SK-N-SH treated with all-trans-retinoic acid at 6 μM for 48 hours (cell line): ENCODE measurements around the gene ATP2B1.

Experiments
- ATAC-seq: fragments of 200-7000 bp; cut with Tn5 transposase; 3 replicates; pipeline ENCODE4 v1.9.1; 2020; ENCODE audit warnings: mild to moderate bottlenecking, moderate library complexity
- ARNTL ChIP-seq: fragments of 450-650 bp; formaldehyde crosslinking; IDR thresholded peaks from 2 replicates; pipeline ENCODE4 v1.5.0; 2020; ENCODE audit warnings: low read depth, mild to moderate bottlenecking, moderate library complexity, borderline replicate concordance
- BACH2 ChIP-seq: fragments of 250-450 bp; sonication (Bioruptor Pico); IDR thresholded peaks from 2 replicates; pipeline ENCODE4 v1.9.0; 2021; ENCODE audit warnings: mild to moderate bottlenecking, borderline replicate concordance
- CSDC2 ChIP-seq: fragments of 250-450 bp; sonication (Bioruptor Pico); IDR thresholded peaks from 2 replicates; pipeline ENCODE4 v1.5.0; 2020; ENCODE audit warnings: mild to moderate bottlenecking, moderate library complexity
- ESRRG ChIP-seq: fragments of 250-450 bp; sonication (Bioruptor Pico); IDR thresholded peaks from 2 replicates; pipeline ENCODE4 v1.6.1; 2021; ENCODE audit warnings: mild to moderate bottlenecking
- GLIS3 ChIP-seq: fragments of 250-450 bp; sonication (Bioruptor Pico); IDR thresholded peaks from 2 replicates; pipeline ENCODE4 v1.5.0; 2020; ENCODE audit warnings: mild to moderate bottlenecking, moderate library complexity
- ISL1 ChIP-seq: fragments of 250-450 bp; sonication (Bioruptor Pico); IDR thresholded peaks from 2 replicates; pipeline ENCODE4 v2.1.2; 2022; ENCODE audit warnings: mild to moderate bottlenecking, moderate library complexity
- OSR1 ChIP-seq: fragments of 250-450 bp; sonication (Bioruptor Pico); IDR thresholded peaks from 2 replicates; pipeline ENCODE4 v1.8.0; 2022; ENCODE audit warnings: moderate library complexity, mild to moderate bottlenecking, inconsistent platforms
- PPARA ChIP-seq: fragments of 250-450 bp; sonication (Bioruptor Pico); IDR thresholded peaks from 2 replicates; pipeline ENCODE4 v1.5.0; 2020; ENCODE audit warnings: mild to moderate bottlenecking, borderline replicate concordance
- RARB ChIP-seq: fragments of 250-450 bp; sonication (Bioruptor Pico); IDR thresholded peaks from 2 replicates; pipeline ENCODE4 v1.8.0; 2021; ENCODE audit warnings: mild to moderate bottlenecking, moderate library complexity
- SNAI2 ChIP-seq: fragments of 250-450 bp; sonication (Bioruptor Pico); IDR thresholded peaks from 2 replicates; pipeline ENCODE4 v1.5.0; 2020; ENCODE audit warnings: mild to moderate bottlenecking, moderate library complexity
- TCF4 ChIP-seq: fragments of 250-450 bp; sonication (Bioruptor Pico); IDR thresholded peaks from 2 replicates; pipeline ENCODE4 v1.8.0; 2021; ENCODE audit warnings: mild to moderate bottlenecking, moderate library complexity, borderline replicate concordance
- TOX ChIP-seq: fragments of 250-450 bp; sonication (Bioruptor Pico); IDR thresholded peaks from 2 replicates; pipeline ENCODE4 v1.8.0; 2021; ENCODE audit warnings: mild to moderate bottlenecking, moderate library complexity, borderline replicate concordance
- ZFP30 ChIP-seq: fragments of 450-650 bp; formaldehyde crosslinking; IDR thresholded peaks from 2 replicates; pipeline ENCODE4 v1.5.0; 2022; ENCODE audit warnings: mild to moderate bottlenecking, moderate library complexity
- ZNF565 ChIP-seq: fragments of 450-650 bp; formaldehyde crosslinking; conservative IDR thresholded peaks from 2 replicates; pipeline ENCODE4 v1.5.0; 2020; ENCODE audit warnings: low read depth, mild to moderate bottlenecking, moderate library complexity
- ZNF70 ChIP-seq: fragments of 450-650 bp; formaldehyde crosslinking; IDR thresholded peaks from 2 replicates; pipeline ENCODE4 v1.5.0; 2020; ENCODE audit warnings: mild to moderate bottlenecking, moderate library complexity
- TF ChIP-seq, protein P1 (sequence below): fragments of 250-450 bp; sonication (Bioruptor Pico); IDR thresholded peaks from 2 replicates; pipeline ENCODE4 v1.5.1; 2021; ENCODE audit warnings: mild to moderate bottlenecking, moderate library complexity
- TF ChIP-seq, protein P2 (sequence below): fragments of 250-450 bp; sonication (Bioruptor Pico); IDR thresholded peaks from 2 replicates; pipeline ENCODE4 v1.5.1; 2020; ENCODE audit warnings: low read depth, mild to moderate bottlenecking, moderate library complexity
- TF ChIP-seq, protein P3 (sequence below): fragments of 250-450 bp; sonication (Bioruptor Pico); IDR thresholded peaks from 2 replicates; pipeline ENCODE4 v1.5.0; 2020; ENCODE audit warnings: mild to moderate bottlenecking, moderate library complexity
- TF ChIP-seq, protein P4 (sequence below): fragments of 250-450 bp; sonication (Bioruptor Pico); IDR thresholded peaks from 2 replicates; pipeline ENCODE4 v1.8.0; 2020; ENCODE audit warnings: mild to moderate bottlenecking, moderate library complexity, borderline replicate concordance
- TF ChIP-seq, protein P5 (sequence below): fragments of 250-450 bp; sonication (Bioruptor Pico); IDR thresholded peaks from 2 replicates; pipeline ENCODE4 v1.8.0; 2021; ENCODE audit warnings: low read depth, mild to moderate bottlenecking, moderate library complexity, borderline replicate concordance

Gene ATP2B1

DNA sequence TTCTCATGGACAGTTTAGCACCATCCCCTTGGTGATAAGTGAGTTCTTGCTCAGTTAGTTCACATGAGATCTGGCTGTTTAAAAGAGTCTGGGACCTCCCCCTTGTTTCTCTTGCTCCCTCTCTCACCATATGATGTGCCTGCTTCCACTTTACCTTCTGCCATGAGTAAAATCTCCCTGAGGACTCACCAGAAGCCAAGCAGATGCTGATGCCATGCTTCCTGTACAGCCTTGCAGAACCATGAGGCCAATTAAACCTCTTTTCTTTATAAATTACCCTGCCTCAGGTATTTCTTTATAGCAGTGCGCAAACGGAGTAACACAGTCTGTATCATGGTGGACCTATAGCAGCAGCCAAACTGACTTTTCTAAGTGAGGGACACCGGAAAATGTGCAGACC, 58.8 kb downstream of the ATP2B1 start (continued):
- TF ChIP-seq BACH2 (CRISPR knock-in tag) (no peak), ISL1 (CRISPR knock-in tag) (no peak), TOX (CRISPR knock-in tag) (no peak), ARNTL (CRISPR knock-in tag) (no peak), CSDC2 (no peak), SNAI2 (CRISPR knock-in tag) (no peak), ZFP30 (CRISPR knock-in tag) (no peak)

DNA sequence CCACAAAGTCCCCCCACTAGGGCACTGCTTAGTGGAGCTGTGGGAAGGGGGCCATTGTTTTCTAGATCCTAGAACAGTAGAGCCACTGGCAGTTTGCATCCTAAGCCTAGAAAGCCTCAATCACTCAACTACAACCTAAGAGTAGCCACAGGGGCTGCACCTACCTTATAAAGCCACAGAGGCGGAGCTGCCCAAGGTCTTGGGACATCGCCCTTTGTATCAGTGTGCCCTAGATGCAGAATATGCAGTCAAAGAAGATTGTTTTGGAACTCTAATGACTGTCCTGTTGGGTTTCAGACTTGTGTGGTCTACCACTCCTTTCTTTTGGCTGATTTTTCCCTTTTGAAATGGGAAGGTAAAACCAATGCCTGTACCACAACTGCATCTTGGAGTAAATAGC, 59.5 kb downstream of the ATP2B1 start:
- ATAC-seq = no peak

DNA sequence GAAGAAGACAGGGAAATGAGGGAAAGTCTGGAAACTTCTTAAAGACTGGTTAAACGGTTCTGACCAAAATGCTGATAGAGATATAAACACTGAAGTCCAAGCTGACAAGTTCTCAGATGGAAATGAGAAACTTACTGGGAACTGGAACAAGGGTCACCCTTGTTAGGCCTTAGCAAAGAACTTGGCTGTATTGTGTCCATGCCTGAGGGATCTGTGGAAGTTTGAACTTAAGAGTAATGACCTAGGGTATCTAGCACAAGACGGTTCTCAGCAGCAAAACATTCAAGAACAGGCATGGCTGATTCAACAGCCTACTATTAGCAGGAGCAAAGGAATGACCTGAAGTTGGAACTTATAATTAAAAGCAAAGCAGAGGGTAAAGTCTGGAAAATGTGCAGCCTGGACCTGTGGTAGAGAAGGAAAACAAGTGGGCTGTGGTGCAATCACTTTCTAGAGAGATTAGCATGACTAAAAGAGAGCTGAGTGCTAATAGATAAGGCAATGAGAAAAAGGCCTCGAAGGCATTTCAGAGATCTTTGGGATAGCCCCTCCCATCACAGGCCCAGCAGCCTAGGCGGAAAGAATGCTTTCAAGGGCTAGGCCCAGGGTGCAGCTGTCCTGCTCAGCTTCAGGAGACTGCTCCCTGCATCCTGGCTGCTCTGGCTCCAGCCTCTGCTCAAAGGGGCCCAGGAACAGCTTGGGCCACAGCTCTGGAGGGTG, 60.3 kb downstream of the ATP2B1 start:
- TF ChIP-seq TCF4 (CRISPR knock-in tag) (no peak), TOX (CRISPR knock-in tag) (no peak), ISL1 (CRISPR knock-in tag) (no peak)
- TF ChIP-seq, protein P1, sequence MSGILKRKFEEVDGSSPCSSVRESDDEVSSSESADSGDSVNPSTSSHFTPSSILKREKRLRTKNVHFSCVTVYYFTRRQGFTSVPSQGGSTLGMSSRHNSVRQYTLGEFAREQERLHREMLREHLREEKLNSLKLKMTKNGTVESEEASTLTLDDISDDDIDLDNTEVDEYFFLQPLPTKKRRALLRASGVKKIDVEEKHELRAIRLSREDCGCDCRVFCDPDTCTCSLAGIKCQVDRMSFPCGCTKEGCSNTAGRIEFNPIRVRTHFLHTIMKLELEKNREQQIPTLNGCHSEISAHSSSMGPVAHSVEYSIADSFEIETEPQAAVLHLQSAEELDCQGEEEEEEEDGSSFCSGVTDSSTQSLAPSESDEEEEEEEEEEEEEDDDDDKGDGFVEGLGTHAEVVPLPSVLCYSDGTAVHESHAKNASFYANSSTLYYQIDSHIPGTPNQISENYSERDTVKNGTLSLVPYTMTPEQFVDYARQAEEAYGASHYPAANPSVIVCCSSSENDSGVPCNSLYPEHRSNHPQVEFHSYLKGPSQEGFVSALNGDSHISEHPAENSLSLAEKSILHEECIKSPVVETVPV (CRISPR knock-in tag) = no peak
- ATAC-seq = peak; percentile 38; the same call in 2 of the 3 replicates

More for the DNA sequence above, 59.5 kb downstream of the ATP2B1 start:
- TF ChIP-seq OSR1 (CRISPR knock-in tag) = no peak
- TF ChIP-seq ESRRG = no peak
- TF ChIP-seq, protein P2, sequence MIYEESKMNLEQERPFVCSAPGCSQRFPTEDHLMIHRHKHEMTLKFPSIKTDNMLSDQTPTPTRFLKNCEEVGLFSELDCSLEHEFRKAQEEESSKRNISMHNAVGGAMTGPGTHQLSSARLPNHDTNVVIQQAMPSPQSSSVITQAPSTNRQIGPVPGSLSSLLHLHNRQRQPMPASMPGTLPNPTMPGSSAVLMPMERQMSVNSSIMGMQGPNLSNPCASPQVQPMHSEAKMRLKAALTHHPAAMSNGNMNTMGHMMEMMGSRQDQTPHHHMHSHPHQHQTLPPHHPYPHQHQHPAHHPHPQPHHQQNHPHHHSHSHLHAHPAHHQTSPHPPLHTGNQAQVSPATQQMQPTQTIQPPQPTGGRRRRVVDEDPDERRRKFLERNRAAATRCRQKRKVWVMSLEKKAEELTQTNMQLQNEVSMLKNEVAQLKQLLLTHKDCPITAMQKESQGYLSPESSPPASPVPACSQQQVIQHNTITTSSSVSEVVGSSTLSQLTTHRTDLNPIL = no peak
- TF ChIP-seq, protein P3, sequence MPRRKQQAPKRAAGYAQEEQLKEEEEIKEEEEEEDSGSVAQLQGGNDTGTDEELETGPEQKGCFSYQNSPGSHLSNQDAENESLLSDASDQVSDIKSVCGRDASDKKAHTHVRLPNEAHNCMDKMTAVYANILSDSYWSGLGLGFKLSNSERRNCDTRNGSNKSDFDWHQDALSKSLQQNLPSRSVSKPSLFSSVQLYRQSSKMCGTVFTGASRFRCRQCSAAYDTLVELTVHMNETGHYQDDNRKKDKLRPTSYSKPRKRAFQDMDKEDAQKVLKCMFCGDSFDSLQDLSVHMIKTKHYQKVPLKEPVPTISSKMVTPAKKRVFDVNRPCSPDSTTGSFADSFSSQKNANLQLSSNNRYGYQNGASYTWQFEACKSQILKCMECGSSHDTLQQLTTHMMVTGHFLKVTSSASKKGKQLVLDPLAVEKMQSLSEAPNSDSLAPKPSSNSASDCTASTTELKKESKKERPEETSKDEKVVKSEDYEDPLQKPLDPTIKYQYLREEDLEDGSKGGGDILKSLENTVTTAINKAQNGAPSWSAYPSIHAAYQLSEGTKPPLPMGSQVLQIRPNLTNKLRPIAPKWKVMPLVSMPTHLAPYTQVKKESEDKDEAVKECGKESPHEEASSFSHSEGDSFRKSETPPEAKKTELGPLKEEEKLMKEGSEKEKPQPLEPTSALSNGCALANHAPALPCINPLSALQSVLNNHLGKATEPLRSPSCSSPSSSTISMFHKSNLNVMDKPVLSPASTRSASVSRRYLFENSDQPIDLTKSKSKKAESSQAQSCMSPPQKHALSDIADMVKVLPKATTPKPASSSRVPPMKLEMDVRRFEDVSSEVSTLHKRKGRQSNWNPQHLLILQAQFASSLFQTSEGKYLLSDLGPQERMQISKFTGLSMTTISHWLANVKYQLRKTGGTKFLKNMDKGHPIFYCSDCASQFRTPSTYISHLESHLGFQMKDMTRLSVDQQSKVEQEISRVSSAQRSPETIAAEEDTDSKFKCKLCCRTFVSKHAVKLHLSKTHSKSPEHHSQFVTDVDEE = no peak
- TF ChIP-seq SNAI2 (CRISPR knock-in tag) = no peak
- TF ChIP-seq ZFP30 (CRISPR knock-in tag) = no peak
- no peak for TF ChIP-seq ZNF565 (CRISPR knock-in tag)
- no peak for TF ChIP-seq TOX (CRISPR knock-in tag)
- no peak for TF ChIP-seq PPARA (CRISPR knock-in tag)
- no peak for TF ChIP-seq ISL1 (CRISPR knock-in tag)
- TF ChIP-seq, protein P4, sequence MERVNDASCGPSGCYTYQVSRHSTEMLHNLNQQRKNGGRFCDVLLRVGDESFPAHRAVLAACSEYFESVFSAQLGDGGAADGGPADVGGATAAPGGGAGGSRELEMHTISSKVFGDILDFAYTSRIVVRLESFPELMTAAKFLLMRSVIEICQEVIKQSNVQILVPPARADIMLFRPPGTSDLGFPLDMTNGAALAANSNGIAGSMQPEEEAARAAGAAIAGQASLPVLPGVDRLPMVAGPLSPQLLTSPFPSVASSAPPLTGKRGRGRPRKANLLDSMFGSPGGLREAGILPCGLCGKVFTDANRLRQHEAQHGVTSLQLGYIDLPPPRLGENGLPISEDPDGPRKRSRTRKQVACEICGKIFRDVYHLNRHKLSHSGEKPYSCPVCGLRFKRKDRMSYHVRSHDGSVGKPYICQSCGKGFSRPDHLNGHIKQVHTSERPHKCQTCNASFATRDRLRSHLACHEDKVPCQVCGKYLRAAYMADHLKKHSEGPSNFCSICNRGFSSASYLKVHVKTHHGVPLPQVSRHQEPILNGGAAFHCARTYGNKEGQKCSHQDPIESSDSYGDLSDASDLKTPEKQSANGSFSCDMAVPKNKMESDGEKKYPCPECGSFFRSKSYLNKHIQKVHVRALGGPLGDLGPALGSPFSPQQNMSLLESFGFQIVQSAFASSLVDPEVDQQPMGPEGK = no peak
- no peak for TF ChIP-seq GLIS3 (CRISPR knock-in tag)
- no peak for TF ChIP-seq ARNTL (CRISPR knock-in tag)
- TF ChIP-seq, protein P5, sequence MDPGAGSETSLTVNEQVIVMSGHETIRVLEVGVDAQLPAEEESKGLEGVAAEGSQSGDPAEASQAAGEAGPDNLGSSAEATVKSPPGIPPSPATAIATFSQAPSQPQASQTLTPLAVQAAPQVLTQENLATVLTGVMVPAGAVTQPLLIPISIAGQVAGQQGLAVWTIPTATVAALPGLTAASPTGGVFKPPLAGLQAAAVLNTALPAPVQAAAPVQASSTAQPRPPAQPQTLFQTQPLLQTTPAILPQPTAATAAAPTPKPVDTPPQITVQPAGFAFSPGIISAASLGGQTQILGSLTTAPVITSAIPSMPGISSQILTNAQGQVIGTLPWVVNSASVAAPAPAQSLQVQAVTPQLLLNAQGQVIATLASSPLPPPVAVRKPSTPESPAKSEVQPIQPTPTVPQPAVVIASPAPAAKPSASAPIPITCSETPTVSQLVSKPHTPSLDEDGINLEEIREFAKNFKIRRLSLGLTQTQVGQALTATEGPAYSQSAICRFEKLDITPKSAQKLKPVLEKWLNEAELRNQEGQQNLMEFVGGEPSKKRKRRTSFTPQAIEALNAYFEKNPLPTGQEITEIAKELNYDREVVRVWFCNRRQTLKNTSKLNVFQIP = no peak
- TF ChIP-seq RARB (CRISPR knock-in tag) = no peak
- no peak for TF ChIP-seq ZNF70 (CRISPR knock-in tag)
- no peak for TF ChIP-seq BACH2 (CRISPR knock-in tag)
- no peak for TF ChIP-seq CSDC2
- TF ChIP-seq, all 23 proteins: peak for 0
